Activated CD4-positive, CD25-positive, alpha-beta regulatory T cell treated with anti-CD3 and anti-CD28 coated beads, Interleukin-2, amount 50 U/mL, for 72 hours (primary cell): Measurements from ENCODE around the gene VCAM1.
"Not testable (repeated sequence)": the region's sequence is repeated elsewhere in the genome, so short reads cannot be mapped to it uniquely, and the experiment has no call there.

ENCODE experiments used
- DNase-seq: peaks from one replicate; pipeline ENCODE4 v3.0.0; 2021

Gene VCAM1

GRCh38 chr1:100719490-100719889, at the start of gene VCAM1:
VCAM1 (plus strand) TSS chr1:100719742; CDS start chr1:100719861, 119 bp downstream.
- no peak for DNase-seq

GRCh38 chr1:100670083-100670482, 49.5 kb upstream of the VCAM1 start:
- no peak for DNase-seq

- DNase-seq, result no peak
These were observed 47.9 kb upstream of the VCAM1 start for GRCh38 chr1:100671601-100672000.

GRCh38 chr1:100683448-100684349, 35.8 kb upstream of the VCAM1 start:
- no peak for DNase-seq

GRCh38 chr1:100699744-100700143, 19.8 kb upstream of the VCAM1 start:
- DNase-seq, result no peak

GRCh38 chr1:100700586-100700985, 19.0 kb upstream of the VCAM1 start:
- DNase-seq, result no peak

- no peak for DNase-seq
These were observed 16.5 kb upstream of the VCAM1 start for GRCh38 chr1:100703052-100703451.

GRCh38 chr1:100703716-100704115, 15.8 kb upstream of the VCAM1 start:
- DNase-seq, result no peak

GRCh38 chr1:100704473-100704872, 15.1 kb upstream of the VCAM1 start:
- DNase-seq, result no peak

- no peak for DNase-seq
These were observed 13.2 kb upstream of the VCAM1 start for GRCh38 chr1:100706296-100706695.

GRCh38 chr1:100706856-100707255, 12.7 kb upstream of the VCAM1 start:
- no peak for DNase-seq

GRCh38 chr1:100708476-100709062, 11.0 kb upstream of the VCAM1 start:
- DNase-seq, result no peak

- DNase-seq, result no peak
These were observed 8.4 kb upstream of the VCAM1 start for GRCh38 chr1:100710906-100711682.

- not testable (repeated sequence) for DNase-seq
These were observed 6.5 kb upstream of the VCAM1 start for GRCh38 chr1:100713027-100713426.

- no peak for DNase-seq
These were observed 5.9 kb upstream of the VCAM1 start for GRCh38 chr1:100713626-100714025.

- DNase-seq, result no peak
These were observed 4.9 kb upstream of the VCAM1 start for GRCh38 chr1:100714599-100714998.

GRCh38 chr1:100717218-100717617, 2.3 kb upstream of the VCAM1 start:
- DNase-seq, result no peak

GRCh38 chr1:100718581-100718980, 961 bp upstream of the VCAM1 start:
- no peak for DNase-seq

GRCh38 chr1:100720101-100720500, 559 bp downstream of the VCAM1 start:
- DNase-seq, result no peak

GRCh38 chr1:100720751-100721150, 1.2 kb downstream of the VCAM1 start:
- DNase-seq, result no peak

- no peak for DNase-seq
These were observed 2.1 kb downstream of the VCAM1 start for GRCh38 chr1:100721526-100722207.

- no peak for DNase-seq
These were observed 2.7 kb downstream of the VCAM1 start for GRCh38 chr1:100722221-100722620.

GRCh38 chr1:100724281-100724680, 4.7 kb downstream of the VCAM1 start:
- DNase-seq, result no peak
